Activated naive CD4-positive, alpha-beta T cell treated with anti-CD3 and anti-CD28 coated beads for 36 hours (primary cell): ENCODE measurements around the gene ESYT3. TPM values are rescaled to one million over a fixed set of nuclear protein-coding genes. Genes with fewer than 3 reads are reported as not detected.

Source experiments
- CTCF ChIA-PET: fragments of 350-600 bp; sonication (Branson Sonifier 250); formaldehyde crosslinking; loops from one replicate; lab custom pipeline; 2021; ENCODE audit warnings: antibody characterized with exemption; lab: Charles Lee
- DNase-seq: peaks from one replicate; pipeline ENCODE4 v3.0.0-alpha.2; 2020
- H3K27ac Mint-ChIP-seq: one replicate; pipeline ENCODE4 v1.8.0; 2021; ENCODE audit warnings: mild to moderate bottlenecking, mixed read lengths
- H3K27me3 Mint-ChIP-seq: one replicate; pipeline ENCODE4 v1.8.0; 2021; ENCODE audit warnings: low read depth, mixed read lengths
- H3K36me3 Mint-ChIP-seq: one replicate; pipeline ENCODE4 v1.8.0; 2021; ENCODE audit warnings: low read depth, mixed read lengths
- H3K4me1 Mint-ChIP-seq: one replicate; pipeline ENCODE4 v1.8.0; 2021; ENCODE audit warnings: low read depth, mixed read lengths
- H3K4me3 Mint-ChIP-seq: one replicate; pipeline ENCODE4 v1.8.0; 2021; ENCODE audit warnings: mild to moderate bottlenecking, moderate library complexity, mixed read lengths
- H3K9me3 Mint-ChIP-seq: one replicate; pipeline ENCODE4 v1.8.0; 2021; ENCODE audit warnings: mixed read lengths
- intact Hi-C: fragments of 100-400 bp; cut with micrococcal nuclease; formaldehyde crosslinking; loops from one replicate; pipeline ENCODE4 v1.15.1; 2023
- total RNA-seq, 2 experiments: library from RNA; stranded (reverse); gene quantifications; one replicate each; pipeline ENCODE4 v1.2.3, GENCODE V29; 2021

ESYT3 gene
- total RNA-seq, 2 experiments from 2014 or later: 0.96 to 1.1 TPM

DNA sequence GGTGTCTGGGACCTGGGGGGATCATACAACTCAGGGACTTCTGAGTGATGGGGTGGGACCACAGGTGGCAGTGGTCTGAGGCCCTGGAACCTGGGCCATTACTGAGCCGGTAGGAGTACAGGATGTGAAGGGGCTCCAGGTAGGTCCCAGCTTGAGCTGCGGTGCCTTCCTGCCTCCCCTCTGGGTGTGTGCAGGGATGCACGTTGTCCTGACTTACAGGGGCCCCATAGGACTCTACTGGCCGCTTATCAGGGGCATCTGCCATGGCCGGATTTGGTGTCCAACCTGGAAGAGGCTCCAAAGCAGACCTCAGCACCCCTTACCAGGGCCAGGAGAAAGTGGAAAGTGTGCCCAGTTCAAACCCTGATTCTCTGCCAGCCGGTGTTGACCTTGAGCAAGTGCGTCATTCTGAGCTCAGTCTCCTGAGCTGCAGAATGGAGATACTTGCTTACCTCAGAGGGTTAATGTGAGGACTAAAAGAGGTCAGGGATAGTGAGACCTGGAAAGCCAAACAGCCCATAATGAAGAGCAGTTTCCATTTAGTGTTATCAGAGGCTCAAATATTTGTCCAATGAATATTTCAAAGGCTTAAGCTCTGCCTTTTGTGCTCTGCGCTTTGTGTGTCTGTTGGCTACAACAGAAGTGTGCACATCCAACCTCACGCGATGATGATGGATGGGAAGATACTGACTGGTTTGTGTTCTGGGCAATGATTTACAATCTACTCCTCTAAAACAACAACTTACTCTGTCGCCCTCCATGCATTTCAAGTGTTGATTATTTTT, 35.4 kb upstream of the ESYT3 start:
- H3K4me1 Mint-ChIP-seq: no peaks in the 10 kb centered on the region
- no peaks in the 10 kb centered on the region for H3K36me3 Mint-ChIP-seq
- intact Hi-C loops: loop anchor here (1.0 to 2.0 kb wide), 2 partner anchors 68 to 219 kb away; no protein-coding TSS in a partner anchor
- H3K9me3 Mint-ChIP-seq: no peaks in the 10 kb centered on the region
- peaks cover 3% of the 10 kb centered on the region for H3K27me3 Mint-ChIP-seq
- no peak overlapping the region for H3K27ac Mint-ChIP-seq
- CTCF ChIA-PET: interaction anchor here (0.5 to 3.0 kb wide), 4 partner anchors 19 to 1022 kb away, joined by 3 to 9 read pairs (median 4); no protein-coding TSS in a partner anchor
- no peak for DNase-seq
- H3K4me3 Mint-ChIP-seq: no peak overlapping the region

DNA sequence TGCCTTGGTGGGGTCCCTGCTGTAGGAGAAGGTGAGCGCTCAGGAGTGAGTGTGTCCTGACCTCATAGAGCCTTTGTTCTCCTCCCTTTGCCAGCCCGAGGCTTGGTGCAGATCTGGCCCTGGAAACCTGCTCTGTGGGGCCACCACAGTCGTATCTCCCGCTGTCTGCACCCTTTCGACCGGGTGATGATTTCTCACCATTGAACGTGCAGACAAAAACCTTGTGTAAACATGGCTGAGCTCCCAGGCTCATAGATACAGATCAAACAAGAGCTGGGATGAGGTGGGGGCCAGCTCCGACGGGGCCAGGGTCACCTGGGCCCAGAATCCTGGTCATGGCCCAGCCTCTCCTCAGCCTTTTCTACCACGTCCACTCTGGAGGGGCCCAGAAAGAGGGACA, 34.6 kb upstream of the ESYT3 start:
- intact Hi-C loops: loop anchor here (2.0 kb wide), 1 partner anchor 69 kb away; no protein-coding TSS in a partner anchor
- DNase-seq: no peak
- Mint-ChIP-seq H3K4me3 (no peak overlapping the region), H3K4me1 (no peaks in the 10 kb centered on the region), H3K27me3 (peaks cover 3% of the 10 kb centered on the region), H3K9me3 (no peaks in the 10 kb centered on the region), H3K36me3 (no peaks in the 10 kb centered on the region), H3K27ac (no peak overlapping the region)
- CTCF ChIA-PET: interaction anchor here (2.3 kb wide), 1 partner anchor 9 kb away, joined by 6 read pairs; no protein-coding TSS in a partner anchor

DNA sequence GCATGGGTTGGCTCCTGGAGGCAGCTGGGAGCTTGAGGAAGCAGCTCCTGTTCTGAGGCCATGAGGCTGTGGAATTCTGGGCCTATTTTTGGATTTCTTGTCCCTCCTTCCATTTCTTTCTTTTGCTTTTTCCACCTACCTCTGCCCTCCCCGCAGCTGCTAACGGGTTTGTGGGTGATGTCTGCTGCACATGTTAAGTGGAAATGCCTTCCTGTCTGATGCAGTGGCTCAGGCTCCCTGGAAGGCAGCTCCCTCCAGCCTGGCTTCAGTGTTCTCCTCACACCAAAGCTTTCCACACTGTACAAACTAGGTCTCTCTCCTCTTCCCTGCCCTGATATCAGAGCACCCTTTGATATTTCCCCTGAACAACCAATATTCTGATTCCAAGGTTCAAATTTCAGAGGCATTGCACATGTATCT, 33.8 kb upstream of the ESYT3 start:
- Mint-ChIP-seq H3K4me3 (no peak overlapping the region), H3K27me3 (peaks cover 3% of the 10 kb centered on the region), H3K36me3 (no peaks in the 10 kb centered on the region), H3K9me3 (no peaks in the 10 kb centered on the region), H3K27ac (no peak overlapping the region), H3K4me1 (no peaks in the 10 kb centered on the region)
- DNase-seq: no peak
- intact Hi-C loops: no loop called here
- CTCF ChIA-PET: interaction anchor here (1.1 to 2.3 kb wide), 2 partner anchors 10 to 17 kb away, joined by 4 to 6 read pairs; no protein-coding TSS in a partner anchor

DNA sequence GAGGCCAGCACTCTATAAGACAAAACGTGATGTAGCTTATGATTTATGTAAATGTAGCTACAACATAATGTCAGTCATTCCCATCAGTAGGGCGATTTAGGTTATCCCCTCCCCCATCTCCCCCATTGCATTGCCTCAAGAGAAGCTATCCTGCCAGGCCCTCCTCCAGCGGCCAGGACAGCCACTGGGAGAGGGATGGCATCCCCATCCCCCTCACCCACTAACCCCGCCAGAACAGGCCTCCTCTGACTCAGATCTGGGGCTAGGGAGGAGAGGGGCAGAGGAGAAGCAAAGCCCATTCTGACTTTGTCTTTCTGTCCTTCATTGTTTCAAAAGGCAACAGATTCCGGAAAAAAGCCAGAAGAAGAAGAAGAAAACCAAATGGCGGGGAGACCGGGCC, 32.6 kb upstream of the ESYT3 start:
- CTCF ChIA-PET: interaction anchor here (1.0 to 2.3 kb wide), 2 partner anchors 11 to 17 kb away, joined by 3 to 6 read pairs; no protein-coding TSS in a partner anchor
- Mint-ChIP-seq H3K27ac (no peak overlapping the region), H3K9me3 (no peaks in the 10 kb centered on the region), H3K27me3 (no peaks in the 10 kb centered on the region), H3K4me3 (no peak overlapping the region), H3K36me3 (no peaks in the 10 kb centered on the region), H3K4me1 (no peaks in the 10 kb centered on the region)
- no peak for DNase-seq
- intact Hi-C loops: no loop called here

GRCh38 chr3:138404121-138404520, 30.3 kb upstream of the ESYT3 start:
- H3K27me3 Mint-ChIP-seq: peaks cover 6% of the 10 kb centered on the region
- H3K4me3 Mint-ChIP-seq: no peak overlapping the region
- intact Hi-C loops: no loop called here
- H3K27ac Mint-ChIP-seq: no peak overlapping the region
- no peaks in the 10 kb centered on the region for H3K36me3 Mint-ChIP-seq
- no peaks in the 10 kb centered on the region for H3K9me3 Mint-ChIP-seq
- CTCF ChIA-PET: interaction anchor here (2.2 kb wide), 1 partner anchor 13 kb away, joined by 10 read pairs; no protein-coding TSS in a partner anchor
- no peak for DNase-seq
- H3K4me1 Mint-ChIP-seq: no peaks in the 10 kb centered on the region

GRCh38 chr3:138405001-138405400, 29.4 kb upstream of the ESYT3 start:
- no peaks in the 10 kb centered on the region for H3K4me1 Mint-ChIP-seq
- intact Hi-C loops: no loop called here
- H3K9me3 Mint-ChIP-seq: no peaks in the 10 kb centered on the region
- no peak for DNase-seq
- H3K36me3 Mint-ChIP-seq: no peaks in the 10 kb centered on the region
- no peak overlapping the region for H3K4me3 Mint-ChIP-seq
- H3K27ac Mint-ChIP-seq: no peak overlapping the region
- CTCF ChIA-PET: interaction anchor here (0.9 kb wide), 1 partner anchor 519 kb away, joined by 3 read pairs; no protein-coding TSS in a partner anchor
- H3K27me3 Mint-ChIP-seq: peaks cover 6% of the 10 kb centered on the region

DNA sequence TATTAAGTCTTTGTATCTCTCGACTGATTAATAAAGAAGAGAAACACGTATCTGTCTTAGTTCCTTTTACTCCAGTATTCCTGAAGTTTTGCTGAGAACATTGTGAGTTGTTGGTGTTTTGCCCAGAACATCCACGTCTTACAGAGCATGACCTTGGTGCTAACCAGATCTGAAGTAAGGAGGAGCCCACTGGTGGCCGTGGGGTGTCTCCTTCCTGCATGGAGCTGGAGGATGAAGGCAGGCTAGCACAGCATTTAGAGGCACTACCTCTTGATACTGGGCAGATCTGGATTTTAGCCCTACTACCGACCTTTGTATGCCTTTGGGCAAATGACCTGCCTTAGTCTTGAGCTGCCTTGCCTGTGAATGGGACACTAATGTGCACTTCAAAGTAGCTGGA, 28.9 kb upstream of the ESYT3 start:
- Mint-ChIP-seq H3K4me1 (no peaks in the 10 kb centered on the region), H3K27me3 (peaks cover 6% of the 10 kb centered on the region), H3K9me3 (no peaks in the 10 kb centered on the region), H3K4me3 (no peak overlapping the region), H3K36me3 (no peaks in the 10 kb centered on the region), H3K27ac (no peak overlapping the region)
- intact Hi-C loops: no loop called here
- CTCF ChIA-PET: interaction anchor here (0.9 kb wide), 1 partner anchor 518 kb away, joined by 3 read pairs; no protein-coding TSS in a partner anchor
- DNase-seq: no peak

- DNase-seq: no peak
- CTCF ChIA-PET: interaction anchor here (0.7 kb wide), 1 partner anchor 8 kb away, joined by 3 read pairs; no protein-coding TSS in a partner anchor
- Mint-ChIP-seq H3K9me3 (no peaks in the 10 kb centered on the region), H3K27ac (no peak overlapping the region), H3K36me3 (no peaks in the 10 kb centered on the region), H3K27me3 (peaks cover 6% of the 10 kb centered on the region), H3K4me1 (no peaks in the 10 kb centered on the region), H3K4me3 (no peak overlapping the region)
- intact Hi-C loops: no loop called here
Measured at GRCh38 chr3:138406606-138407005, 27.8 kb upstream of the ESYT3 start.

GRCh38 chr3:138407236-138407907, 27.0 kb upstream of the ESYT3 start:
- H3K27ac Mint-ChIP-seq: no peak overlapping the region
- H3K9me3 Mint-ChIP-seq: no peaks in the 10 kb centered on the region
- no peak for DNase-seq
- peaks cover 6% of the 10 kb centered on the region for H3K27me3 Mint-ChIP-seq
- H3K36me3 Mint-ChIP-seq: no peaks in the 10 kb centered on the region
- H3K4me3 Mint-ChIP-seq: no peak overlapping the region
- intact Hi-C loops: no loop called here
- CTCF ChIA-PET: interaction anchor here (0.5 kb wide), 1 partner anchor 448 kb away, joined by 4 read pairs; no protein-coding TSS in a partner anchor
- H3K4me1 Mint-ChIP-seq: no peaks in the 10 kb centered on the region

GRCh38 chr3:138408751-138409570, 25.5 kb upstream of the ESYT3 start:
- intact Hi-C loops: no loop called here
- Mint-ChIP-seq H3K4me1 (peaks cover 4% of the 10 kb centered on the region), H3K4me3 (no peak overlapping the region), H3K27ac (no peak overlapping the region), H3K36me3 (no peaks in the 10 kb centered on the region), H3K9me3 (no peaks in the 10 kb centered on the region), H3K27me3 (peaks cover 6% of the 10 kb centered on the region)
- CTCF ChIA-PET: interaction anchor here (0.5 to 2.2 kb wide), 4 partner anchors 9 to 493 kb away, joined by 3 to 17 read pairs (median 4); no protein-coding TSS in a partner anchor
- DNase-seq: no peak

DNA sequence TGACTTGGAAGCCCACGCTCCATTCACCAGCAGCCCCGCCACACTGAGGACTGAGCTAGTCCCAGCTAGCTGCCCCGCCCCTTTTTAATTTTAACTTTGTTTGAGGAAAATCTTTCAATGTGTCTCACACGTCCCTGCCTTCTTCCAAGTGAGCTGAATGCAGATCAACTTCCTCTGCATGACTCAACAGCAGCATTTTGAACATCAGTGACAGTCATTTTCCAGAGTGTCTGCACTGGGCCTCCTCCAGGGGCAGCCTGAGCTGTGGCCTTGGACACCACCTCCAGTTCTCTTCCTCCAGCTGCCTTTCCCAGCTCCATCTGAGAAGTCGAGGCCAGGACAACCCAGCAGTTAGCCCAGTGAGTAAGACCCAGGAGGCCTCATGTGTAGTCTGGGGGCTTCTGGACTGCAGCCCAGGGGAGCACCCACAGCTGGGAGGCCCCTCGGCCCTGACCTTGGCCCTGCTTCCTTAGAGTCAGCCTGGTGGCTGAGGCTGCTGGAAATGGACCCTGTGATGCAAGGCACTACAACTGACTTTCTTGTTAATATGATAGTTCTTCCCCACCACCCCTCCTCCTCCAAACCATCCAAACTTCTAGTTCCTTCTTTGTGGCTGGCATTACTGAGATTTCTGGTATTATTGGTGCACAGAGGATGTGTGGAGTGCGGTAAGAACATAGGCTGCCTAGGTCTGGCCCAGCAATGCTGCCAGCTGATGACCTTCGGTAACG, 21.4 kb upstream of the ESYT3 start:
- H3K4me3 Mint-ChIP-seq: no peak overlapping the region
- H3K9me3 Mint-ChIP-seq: no peaks in the 10 kb centered on the region
- peak; percentile 34 for DNase-seq
- no peaks in the 10 kb centered on the region for H3K36me3 Mint-ChIP-seq
- peaks cover 4% of the 10 kb centered on the region for H3K4me1 Mint-ChIP-seq
- intact Hi-C loops: no loop called here
- H3K27me3 Mint-ChIP-seq: peaks cover 6% of the 10 kb centered on the region
- CTCF ChIA-PET: interaction anchor here (0.7 to 1.1 kb wide), 4 partner anchors 11 to 503 kb away, joined by 3 read pairs; no protein-coding TSS in a partner anchor
- H3K27ac Mint-ChIP-seq: no peak overlapping the region
